Measurements from ENCODE around the gene CSMD2.

The CSMD2 gene

DNA sequence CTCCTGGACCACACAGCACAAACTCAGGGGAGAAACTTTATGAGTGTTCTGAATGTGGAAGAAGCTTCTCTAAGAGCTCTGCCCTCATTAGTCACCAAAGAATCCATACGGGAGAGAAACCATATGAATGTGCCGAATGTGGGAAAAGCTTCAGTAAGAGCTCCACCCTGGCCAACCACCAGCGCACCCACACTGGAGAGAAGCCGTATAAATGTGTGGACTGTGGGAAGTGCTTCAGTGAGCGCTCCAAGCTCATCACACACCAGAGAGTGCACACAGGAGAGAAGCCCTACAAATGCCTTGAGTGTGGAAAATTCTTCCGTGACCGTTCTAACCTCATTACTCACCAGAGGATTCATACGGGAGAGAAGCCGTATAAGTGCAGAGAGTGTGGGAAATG is 670.1 kb downstream of the CSMD2 start:
- H3K4me1 ChIP-seq (ENCODE audit: control insufficient read depth, low read depth, low read length), result no peaks in the 10 kb centered on the region
- H3K27me3 ChIP-seq (ENCODE audit: insufficient read depth, low read length, poor library complexity), result peaks cover 1% of the 10 kb centered on the region
- H3K18ac ChIP-seq (ENCODE audit: low read length), result no peak overlapping the region
- H3K9ac ChIP-seq (ENCODE audit: low read length), result no peak overlapping the region
- DNase-seq, result peak; percentile 23
- WGBS (ENCODE audit: extremely low coverage, insufficient coverage, low lambda C conversion rate), result no CpG with 5 or more reads among the region's 9 CpGs
- H2BK15ac ChIP-seq (replicated peaks; ENCODE audit: low read depth), result no peak overlapping the region
- H2BK120ac ChIP-seq (ENCODE audit: low read depth, low read length), result no peak overlapping the region
- H3K56ac ChIP-seq (ENCODE audit: low read length), result no peak overlapping the region
- no peak overlapping the region for H3K23ac ChIP-seq (ENCODE audit: low read length)
- H4K5ac ChIP-seq (ENCODE audit: low read length), result no peak overlapping the region
- no peak overlapping the region for H4K8ac ChIP-seq (ENCODE audit: low read depth, low read length)
- H3K79me2 ChIP-seq (ENCODE audit: control insufficient read depth, insufficient read depth, low read length), result no peaks in the 10 kb centered on the region
- no peak overlapping the region for H2AK5ac ChIP-seq (ENCODE audit: low read length)
- peaks cover 11% of the 10 kb centered on the region for H3K36me3 ChIP-seq (ENCODE audit: control insufficient read depth, insufficient read depth, low read length)
- no peaks in the 10 kb centered on the region for H3K79me1 ChIP-seq (ENCODE audit: low read length)
- H3K4me3 ChIP-seq (ENCODE audit: low read length), result peak overlapping the region; percentile 28
- H2BK5ac ChIP-seq (ENCODE audit: low read length), result no peak overlapping the region
- H3K27ac ChIP-seq (ENCODE audit: low read depth, low read length), result no peak overlapping the region
- H3K4ac ChIP-seq (ENCODE audit: low read depth, low read length), result no peak overlapping the region
- no peak overlapping the region for H3K4me2 ChIP-seq (ENCODE audit: low read length)

DNA sequence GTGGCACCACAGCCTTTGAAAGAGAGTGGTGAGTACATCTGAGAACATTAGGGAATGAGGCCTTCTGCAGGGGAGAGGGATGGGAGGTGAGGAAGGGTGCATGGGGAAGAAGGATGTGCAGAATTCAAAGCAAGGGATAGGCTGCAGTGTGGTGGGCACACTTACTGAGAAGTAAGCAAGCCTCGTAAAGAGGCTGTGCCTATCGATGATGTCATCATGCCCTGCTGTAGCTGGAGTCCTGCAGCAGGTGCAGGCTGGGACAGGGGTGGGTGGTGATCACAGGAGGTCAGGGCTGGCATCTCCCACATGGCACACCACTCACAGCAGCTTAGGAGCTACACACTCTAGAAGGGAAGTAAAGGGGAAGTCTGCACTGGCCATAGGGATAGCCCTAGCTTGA is 676.4 kb downstream of the CSMD2 start:
- no peaks in the 10 kb centered on the region for H3K79me2 ChIP-seq (ENCODE audit: control insufficient read depth, insufficient read depth, low read length)
- H3K4me1 ChIP-seq (ENCODE audit: control insufficient read depth, low read depth, low read length), result no peaks in the 10 kb centered on the region
- peaks cover 5% of the 10 kb centered on the region for H3K36me3 ChIP-seq (ENCODE audit: control insufficient read depth, insufficient read depth, low read length)

DNA sequence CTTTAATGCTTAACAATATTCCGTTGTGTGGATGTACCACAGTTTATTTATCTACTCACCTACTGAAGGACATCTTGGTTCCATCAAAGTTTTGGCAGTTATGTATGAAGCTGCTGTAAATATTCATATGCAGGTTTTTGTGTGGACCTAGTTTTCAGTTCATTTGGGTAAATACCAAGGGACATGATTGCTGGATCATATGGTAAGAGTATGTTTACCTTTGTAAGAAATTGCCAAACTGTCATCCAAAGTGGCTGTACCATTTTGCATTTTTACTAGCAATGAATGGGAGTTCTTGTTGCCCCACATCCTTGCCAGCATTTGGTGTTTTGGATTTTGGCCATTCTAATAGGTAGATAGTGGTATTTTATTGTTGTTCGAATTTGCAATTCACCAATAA is 682.6 kb downstream of the CSMD2 start:
- H3K27ac ChIP-seq (ENCODE audit: low read depth, low read length), result no peak overlapping the region
- H4K5ac ChIP-seq (ENCODE audit: low read length), result no peak overlapping the region
- no peak overlapping the region for H3K4ac ChIP-seq (ENCODE audit: low read depth, low read length)
- no peak overlapping the region for H4K8ac ChIP-seq (ENCODE audit: low read depth, low read length)
- no peak overlapping the region for H3K23ac ChIP-seq (ENCODE audit: low read length)
- WGBS (ENCODE audit: extremely low coverage, insufficient coverage, low lambda C conversion rate), result no CpG with 5 or more reads among the region's 2 CpGs
- peaks cover 2% of the 10 kb centered on the region for H3K79me1 ChIP-seq (ENCODE audit: low read length)
- no peak overlapping the region for H2BK120ac ChIP-seq (ENCODE audit: low read depth, low read length)
- H3K9ac ChIP-seq (ENCODE audit: low read length), result no peak overlapping the region
- no peak overlapping the region for H3K56ac ChIP-seq (ENCODE audit: low read length)
- H3K4me2 ChIP-seq (ENCODE audit: low read length), result no peak overlapping the region
- H3K79me2 ChIP-seq (ENCODE audit: control insufficient read depth, insufficient read depth, low read length), result no peaks in the 10 kb centered on the region
- H2BK5ac ChIP-seq (ENCODE audit: low read length), result no peak overlapping the region
- no peak for DNase-seq
- H2AK5ac ChIP-seq (ENCODE audit: low read length), result no peak overlapping the region
- H3K4me3 ChIP-seq (ENCODE audit: low read length), result no peak overlapping the region
- no peaks in the 10 kb centered on the region for H3K36me3 ChIP-seq (ENCODE audit: control insufficient read depth, insufficient read depth, low read length)
- H3K27me3 ChIP-seq (ENCODE audit: insufficient read depth, low read length, poor library complexity), result no peaks in the 10 kb centered on the region
- H3K18ac ChIP-seq (ENCODE audit: low read length), result no peak overlapping the region
- H3K4me1 ChIP-seq (ENCODE audit: control insufficient read depth, low read depth, low read length), result no peaks in the 10 kb centered on the region
- no peak overlapping the region for H2BK15ac ChIP-seq (replicated peaks; ENCODE audit: low read depth)

More for the DNA sequence above, 676.4 kb downstream of the CSMD2 start:
- no peak overlapping the region for H3K4me3 ChIP-seq (ENCODE audit: low read length)
- DNase-seq, result no peak
- H3K79me1 ChIP-seq (ENCODE audit: low read length), result no peaks in the 10 kb centered on the region
- no peak overlapping the region for H3K56ac ChIP-seq (ENCODE audit: low read length)
- no peak overlapping the region for H4K8ac ChIP-seq (ENCODE audit: low read depth, low read length)
- no peak overlapping the region for H3K4ac ChIP-seq (ENCODE audit: low read depth, low read length)
- H3K18ac ChIP-seq (ENCODE audit: low read length), result no peak overlapping the region
- no peak overlapping the region for H2BK5ac ChIP-seq (ENCODE audit: low read length)
- no peak overlapping the region for H2BK120ac ChIP-seq (ENCODE audit: low read depth, low read length)
- H2BK15ac ChIP-seq (replicated peaks; ENCODE audit: low read depth), result no peak overlapping the region
- H3K27ac ChIP-seq (ENCODE audit: low read depth, low read length), result no peak overlapping the region
- H4K5ac ChIP-seq (ENCODE audit: low read length), result no peak overlapping the region
- no CpG with 5 or more reads among the region's 2 CpGs for whole genome bisulfite sequencing (ENCODE audit: extremely low coverage, insufficient coverage, low lambda C conversion rate)
- H3K27me3 ChIP-seq (ENCODE audit: insufficient read depth, low read length, poor library complexity), result no peaks in the 10 kb centered on the region
- no peak overlapping the region for H3K9ac ChIP-seq (ENCODE audit: low read length)
- H2AK5ac ChIP-seq (ENCODE audit: low read length), result no peak overlapping the region
- no peak overlapping the region for H3K23ac ChIP-seq (ENCODE audit: low read length)
- no peak overlapping the region for H3K4me2 ChIP-seq (ENCODE audit: low read length)

DNA sequence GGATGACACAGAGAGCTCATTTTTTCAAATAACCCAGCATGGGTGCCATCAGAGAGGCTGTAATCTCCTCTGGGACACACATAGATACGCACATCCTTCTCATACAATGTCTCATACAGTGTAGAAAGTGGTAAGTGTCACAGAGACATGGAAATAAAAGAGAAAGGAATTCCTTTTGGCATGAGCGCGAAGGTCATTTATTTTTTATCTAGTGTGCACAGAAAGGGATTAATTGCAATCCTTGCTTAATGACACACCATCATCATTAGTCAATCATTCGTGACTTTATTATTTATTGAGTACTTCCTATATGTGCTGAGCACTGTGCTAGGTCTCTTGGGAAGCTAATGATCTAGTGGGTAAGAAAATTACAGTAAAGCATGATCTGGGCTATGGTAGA is 687.6 kb downstream of the CSMD2 start:
- Histone ChIP-seq H2AK5ac (ENCODE audit: low read length) (no peak overlapping the region), H3K18ac (ENCODE audit: low read length) (no peak overlapping the region), H4K8ac (ENCODE audit: low read depth, low read length) (no peak overlapping the region), H3K4me2 (ENCODE audit: low read length) (no peak overlapping the region), H3K27me3 (ENCODE audit: insufficient read depth, low read length, poor library complexity) (no peaks in the 10 kb centered on the region), H3K4ac (ENCODE audit: low read depth, low read length) (no peak overlapping the region), H3K79me1 (ENCODE audit: low read length) (peaks cover 5% of the 10 kb centered on the region), H2BK5ac (ENCODE audit: low read length) (no peak overlapping the region), H3K9ac (ENCODE audit: low read length) (no peak overlapping the region), H2BK120ac (ENCODE audit: low read depth, low read length) (no peak overlapping the region), H3K4me3 (ENCODE audit: low read length) (no peak overlapping the region), H2BK15ac (replicated peaks; ENCODE audit: low read depth) (no peak overlapping the region), H3K23ac (ENCODE audit: low read length) (no peak overlapping the region), H3K79me2 (ENCODE audit: control insufficient read depth, insufficient read depth, low read length) (no peaks in the 10 kb centered on the region), H3K56ac (ENCODE audit: low read length) (no peak overlapping the region), H3K36me3 (ENCODE audit: control insufficient read depth, insufficient read depth, low read length) (no peaks in the 10 kb centered on the region), H3K4me1 (ENCODE audit: control insufficient read depth, low read depth, low read length) (peaks cover 3% of the 10 kb centered on the region), H3K27ac (ENCODE audit: low read depth, low read length) (no peak overlapping the region), H4K5ac (ENCODE audit: low read length) (no peak overlapping the region)
- no peak for DNase-seq
- no CpG with 5 or more reads among the region's 4 CpGs for WGBS (ENCODE audit: extremely low coverage, insufficient coverage, low lambda C conversion rate)

DNA sequence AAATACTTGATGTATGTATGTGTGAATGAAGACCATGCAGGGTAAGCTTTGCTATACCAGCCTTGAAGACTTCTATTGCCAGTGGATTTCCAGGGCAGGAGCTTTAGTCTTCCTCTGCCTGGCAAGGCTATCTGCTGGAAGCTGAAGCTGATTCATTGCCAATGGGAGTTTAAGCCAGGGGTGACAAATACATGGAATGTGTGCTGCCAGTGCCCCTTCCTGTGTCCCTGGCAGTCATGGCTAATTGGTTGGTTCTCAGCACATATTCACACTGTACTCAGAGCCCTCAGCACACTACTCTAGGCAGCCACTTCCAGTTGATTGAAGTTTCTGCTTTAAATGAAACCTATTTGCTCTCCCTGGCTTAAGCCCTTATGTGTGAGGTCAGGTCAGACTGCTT is 691.1 kb downstream of the CSMD2 start:
- Histone ChIP-seq H3K9ac (ENCODE audit: low read length) (no peak overlapping the region), H3K79me1 (ENCODE audit: low read length) (peaks cover 5% of the 10 kb centered on the region), H3K4me1 (ENCODE audit: control insufficient read depth, low read depth, low read length) (peaks cover 3% of the 10 kb centered on the region), H3K18ac (ENCODE audit: low read length) (no peak overlapping the region), H2BK15ac (replicated peaks; ENCODE audit: low read depth) (no peak overlapping the region), H4K5ac (ENCODE audit: low read length) (no peak overlapping the region), H2BK120ac (ENCODE audit: low read depth, low read length) (no peak overlapping the region), H3K36me3 (ENCODE audit: control insufficient read depth, insufficient read depth, low read length) (no peaks in the 10 kb centered on the region), H2BK5ac (ENCODE audit: low read length) (no peak overlapping the region), H3K4me3 (ENCODE audit: low read length) (no peak overlapping the region), H3K56ac (ENCODE audit: low read length) (no peak overlapping the region), H2AK5ac (ENCODE audit: low read length) (no peak overlapping the region), H3K4ac (ENCODE audit: low read depth, low read length) (no peak overlapping the region), H4K8ac (ENCODE audit: low read depth, low read length) (no peak overlapping the region), H3K79me2 (ENCODE audit: control insufficient read depth, insufficient read depth, low read length) (no peaks in the 10 kb centered on the region), H3K4me2 (ENCODE audit: low read length) (no peak overlapping the region), H3K23ac (ENCODE audit: low read length) (no peak overlapping the region), H3K27me3 (ENCODE audit: insufficient read depth, low read length, poor library complexity) (no peaks in the 10 kb centered on the region), H3K27ac (ENCODE audit: low read depth, low read length) (no peak overlapping the region)
- DNase-seq, result no peak

DNA sequence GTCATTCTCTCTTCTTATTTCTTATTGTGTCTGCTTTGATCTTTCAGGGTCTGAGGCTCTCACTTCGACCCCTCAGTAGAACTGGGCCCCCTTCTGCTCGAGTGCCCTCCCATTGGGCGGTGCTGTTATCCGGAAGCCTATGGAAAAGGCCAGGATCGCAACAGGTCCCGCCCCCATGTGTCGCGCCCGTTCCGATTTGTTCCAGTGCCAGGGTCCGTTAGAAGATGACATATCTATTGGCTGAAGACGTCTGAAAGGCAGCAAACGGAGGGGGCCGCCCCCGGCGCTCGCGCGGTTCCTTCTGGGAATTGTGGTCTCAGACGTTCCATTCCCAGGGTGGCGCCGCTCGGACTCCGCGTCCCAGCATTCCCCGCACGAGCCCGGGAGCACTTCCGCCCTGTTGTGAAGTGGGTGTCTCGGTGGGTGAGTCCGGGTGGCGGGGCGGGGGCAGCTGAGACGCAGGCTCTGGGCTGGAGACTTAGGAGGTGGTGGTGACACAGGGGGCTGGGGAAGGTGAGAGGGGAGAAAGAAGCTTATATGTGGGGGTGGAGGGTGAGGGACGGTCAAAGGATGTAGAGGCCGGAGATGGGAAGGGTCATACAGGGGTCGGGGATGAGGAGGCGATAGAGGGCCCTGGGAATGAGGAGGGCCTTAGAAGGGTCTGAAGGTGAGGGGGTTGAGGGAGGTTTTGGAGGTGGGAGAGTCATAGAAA is 692.6 kb downstream of the CSMD2 start, which contains the start of gene ZSCAN20:
TSS of gene ZSCAN20 (plus strand) at position 377 of the 712 bp plus-strand sequence. CDS start 6,644 bp downstream, outside the sequence.
- Histone ChIP-seq H3K79me2 (ENCODE audit: control insufficient read depth, insufficient read depth, low read length) (no peaks in the 10 kb centered on the region), H2AK5ac (ENCODE audit: low read length) (no peak within 1 kb of the TSS), H3K27me3 (ENCODE audit: insufficient read depth, low read length, poor library complexity) (no peaks in the 10 kb centered on the region), H3K9ac (ENCODE audit: low read length) (peak within 1 kb of the TSS; percentile 73), H2BK15ac (replicated peaks; ENCODE audit: low read depth) (no peak within 1 kb of the TSS), H3K23ac (ENCODE audit: low read length) (no peak within 1 kb of the TSS), H3K36me3 (ENCODE audit: control insufficient read depth, insufficient read depth, low read length) (no peaks in the 10 kb centered on the region), H4K5ac (ENCODE audit: low read length) (peak within 1 kb of the TSS; percentile 74), H3K4me3 (ENCODE audit: low read length) (peak within 1 kb of the TSS; percentile 71), H2BK120ac (ENCODE audit: low read depth, low read length) (no peak within 1 kb of the TSS), H3K4me1 (ENCODE audit: control insufficient read depth, low read depth, low read length) (peaks cover 3% of the 10 kb centered on the region), H3K79me1 (ENCODE audit: low read length) (peaks cover 3% of the 10 kb centered on the region), H4K8ac (ENCODE audit: low read depth, low read length) (peak within 1 kb of the TSS; percentile 17), H3K4ac (ENCODE audit: low read depth, low read length) (no peak within 1 kb of the TSS), H3K56ac (ENCODE audit: low read length) (peak within 1 kb of the TSS; percentile 86), H3K18ac (ENCODE audit: low read length) (peak within 1 kb of the TSS; percentile 0), H2BK5ac (ENCODE audit: low read length) (no peak within 1 kb of the TSS), H3K27ac (ENCODE audit: low read depth, low read length) (no peak within 1 kb of the TSS), H3K4me2 (ENCODE audit: low read length) (peak within 1 kb of the TSS; percentile 49)
- peak; percentile 99 for DNase-seq
- WGBS (ENCODE audit: extremely low coverage, insufficient coverage, low lambda C conversion rate), result no CpG with 5 or more reads among the region's 38 CpGs

All from mesendoderm (in vitro differentiated cells).